ENCODE results near the gene SMIM36. TPM values are rescaled to one million over a fixed set of nuclear protein-coding genes. Genes with fewer than 3 reads are reported as not detected.

SMIM36 gene
- total and polyA plus RNA-seq, 2 of the 8 experiments (the other 6 are each of a cell fraction or from before 2014, with no cell fraction given), result not detected

DNA sequence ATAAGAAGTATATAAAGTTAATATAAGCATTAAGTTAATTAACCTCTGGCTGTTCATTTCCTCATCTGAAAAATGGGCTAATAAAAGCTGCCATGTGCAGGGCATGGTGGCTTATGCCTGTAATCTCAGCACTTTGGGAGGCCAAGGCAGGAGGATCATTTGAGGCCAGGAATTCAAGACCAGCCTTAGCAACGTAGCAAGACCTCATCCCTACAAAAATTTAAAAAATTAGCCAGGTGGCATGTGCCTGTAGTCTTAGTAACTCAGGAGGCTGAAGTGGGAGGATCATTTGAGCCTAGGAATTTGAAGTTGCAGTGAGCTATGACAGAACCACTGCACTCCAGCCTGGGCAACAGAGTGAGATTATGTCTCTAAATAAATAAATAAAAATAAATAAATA lies 49.0 kb downstream of the SMIM36 start (continued):
- TF ChIP-seq ZNF274 (IDR thresholded peaks at IDR 0.05; ENCODE audit: borderline replicate concordance, extremely low read depth, low read length), result no peak
- no peak for TF ChIP-seq TAF1 (IDR thresholded peaks at IDR 0.05; ENCODE audit: low read depth, low read length)
- no peak for TF ChIP-seq RNF2 (IDR thresholded peaks at IDR 0.05; ENCODE audit: borderline replicate concordance, low read depth, low read length, missing control alignments, poor library complexity, severe bottlenecking)
- TF ChIP-seq SIRT6 (IDR thresholded peaks at IDR 0.05; ENCODE audit: low read length), result no peak
- TF ChIP-seq BACH1 (IDR thresholded peaks at IDR 0.05; ENCODE audit: low read length), result no peak
- no peak for TF ChIP-seq JUND (IDR thresholded peaks at IDR 0.05; ENCODE audit: low read length)

Data from H1 (cell line).